Activated naive CD4-positive, alpha-beta T cell treated with anti-CD3 and anti-CD28 coated beads for 36 hours (primary cell): ENCODE results near the gene FAM3C. TPM values are rescaled to one million over a fixed set of nuclear protein-coding genes. Genes with fewer than 3 reads are reported as not detected.
"Not testable (repeated sequence)": the region's sequence is repeated elsewhere in the genome, so short reads cannot be mapped to it uniquely, and the experiment has no call there.

Source experiments
- CTCF ChIA-PET: fragments of 350-600 bp; sonication (Branson Sonifier 250); formaldehyde crosslinking; loops from one replicate; lab custom pipeline; 2021; ENCODE audit warnings: antibody characterized with exemption; lab: Charles Lee
- DNase-seq: peaks from one replicate; pipeline ENCODE4 v3.0.0-alpha.2; 2020
- H3K27ac Mint-ChIP-seq: one replicate; pipeline ENCODE4 v1.8.0; 2021; ENCODE audit warnings: mild to moderate bottlenecking, mixed read lengths
- H3K27me3 Mint-ChIP-seq: one replicate; pipeline ENCODE4 v1.8.0; 2021; ENCODE audit warnings: low read depth, mixed read lengths
- H3K36me3 Mint-ChIP-seq: one replicate; pipeline ENCODE4 v1.8.0; 2021; ENCODE audit warnings: low read depth, mixed read lengths
- H3K4me1 Mint-ChIP-seq: one replicate; pipeline ENCODE4 v1.8.0; 2021; ENCODE audit warnings: low read depth, mixed read lengths
- H3K4me3 Mint-ChIP-seq: one replicate; pipeline ENCODE4 v1.8.0; 2021; ENCODE audit warnings: mild to moderate bottlenecking, moderate library complexity, mixed read lengths
- H3K9me3 Mint-ChIP-seq: one replicate; pipeline ENCODE4 v1.8.0; 2021; ENCODE audit warnings: mixed read lengths
- intact Hi-C: fragments of 100-400 bp; cut with micrococcal nuclease; formaldehyde crosslinking; loops from one replicate; pipeline ENCODE4 v1.15.1; 2023
- total RNA-seq, 2 experiments: library from RNA; stranded (reverse); gene quantifications; one replicate each; pipeline ENCODE4 v1.2.3, GENCODE V29; 2021

FAM3C gene
- total RNA-seq, 2 experiments from 2014 or later: 11.5 to 13.9 TPM

- CTCF ChIA-PET: interaction anchor here (1.3 to 1.7 kb wide), 2 partner anchors 10 to 14 kb away, joined by 3 to 4 read pairs; no protein-coding TSS in a partner anchor
- Mint-ChIP-seq H3K27me3 (peaks cover 29% of the 10 kb centered on the region), H3K36me3 (no peaks in the 10 kb centered on the region), H3K27ac (no peak overlapping the region), H3K4me3 (no peak overlapping the region), H3K9me3 (no peaks in the 10 kb centered on the region), H3K4me1 (peaks cover 4% of the 10 kb centered on the region)
- intact Hi-C loops: no loop called here
- no peak for DNase-seq
Measured at GRCh38 chr7:121323515-121324302, 72.4 kb downstream of the FAM3C start.

- Mint-ChIP-seq H3K4me1 (no peaks in the 10 kb centered on the region), H3K4me3 (no peak overlapping the region), H3K36me3 (no peaks in the 10 kb centered on the region), H3K27me3 (peaks cover 16% of the 10 kb centered on the region), H3K9me3 (no peaks in the 10 kb centered on the region), H3K27ac (no peak overlapping the region)
- intact Hi-C loops: no loop called here
- no peak for DNase-seq
- CTCF ChIA-PET: no interaction called here
Measured at GRCh38 chr7:121322460-121322859, 73.6 kb downstream of the FAM3C start.

GRCh38 chr7:121315170-121315569, 80.9 kb downstream of the FAM3C start:
- H3K4me1 Mint-ChIP-seq, H3K27ac Mint-ChIP-seq, CTCF ChIA-PET, H3K9me3 Mint-ChIP-seq, DNase-seq, H3K36me3 Mint-ChIP-seq, intact Hi-C loops, H3K4me3 Mint-ChIP-seq: not testable (repeated sequence)
- peaks cover 13% of the 10 kb centered on the region for H3K27me3 Mint-ChIP-seq

- Mint-ChIP-seq H3K27me3 (peaks cover 18% of the 10 kb centered on the region), H3K9me3 (peaks cover 1% of the 10 kb centered on the region)
- CTCF ChIA-PET: interaction anchor here (1.4 kb wide), 1 partner anchor 10 kb away, joined by 3 read pairs; no protein-coding TSS in a partner anchor
Measured at GRCh38 chr7:121313793-121314676, 82.1 kb downstream of the FAM3C start.

GRCh38 chr7:121313220-121313792, 82.8 kb downstream of the FAM3C start:
- H3K4me3 Mint-ChIP-seq: no peak overlapping the region
- CTCF ChIA-PET: interaction anchor here (1.4 kb wide), 1 partner anchor 11 kb away, joined by 3 read pairs; no protein-coding TSS in a partner anchor
- no peak overlapping the region for H3K27ac Mint-ChIP-seq
- H3K9me3 Mint-ChIP-seq: peaks cover 1% of the 10 kb centered on the region
- no peaks in the 10 kb centered on the region for H3K4me1 Mint-ChIP-seq
- DNase-seq: no peak
- intact Hi-C loops: no loop called here
- H3K27me3 Mint-ChIP-seq: peaks cover 21% of the 10 kb centered on the region
- no peaks in the 10 kb centered on the region for H3K36me3 Mint-ChIP-seq

More at GRCh38 chr7:121313793-121314676, 82.1 kb downstream of the FAM3C start:
- Mint-ChIP-seq H3K4me1 (no peaks in the 10 kb centered on the region), H3K27ac (no peak overlapping the region), H3K36me3 (no peaks in the 10 kb centered on the region), H3K4me3 (no peak overlapping the region)
- no peak for DNase-seq
- intact Hi-C loops: no loop called here

- intact Hi-C loops: no loop called here
- Mint-ChIP-seq H3K4me3 (no peak overlapping the region), H3K27me3 (peaks cover 21% of the 10 kb centered on the region), H3K27ac (no peak overlapping the region), H3K36me3 (no peaks in the 10 kb centered on the region), H3K9me3 (peaks cover 1% of the 10 kb centered on the region), H3K4me1 (peaks cover 9% of the 10 kb centered on the region)
- no peak for DNase-seq
- CTCF ChIA-PET: interaction anchor here (0.6 kb wide), 1 partner anchor 1909 kb away, joined by 3 read pairs; no protein-coding TSS in a partner anchor
Measured at GRCh38 chr7:121307021-121307574, 89.0 kb downstream of the FAM3C start.

GRCh38 chr7:121306565-121306964, 89.5 kb downstream of the FAM3C start:
- no peak for DNase-seq
- Mint-ChIP-seq H3K4me3 (no peak overlapping the region), H3K27ac (no peak overlapping the region), H3K27me3 (peaks cover 22% of the 10 kb centered on the region), H3K4me1 (peaks cover 9% of the 10 kb centered on the region), H3K36me3 (no peaks in the 10 kb centered on the region), H3K9me3 (peaks cover 1% of the 10 kb centered on the region)
- CTCF ChIA-PET: no interaction called here
- intact Hi-C loops: no loop called here

GRCh38 chr7:121305109-121305508, 91.0 kb downstream of the FAM3C start:
- DNase-seq: no peak
- Mint-ChIP-seq H3K36me3 (no peaks in the 10 kb centered on the region), H3K9me3 (no peaks in the 10 kb centered on the region), H3K27me3 (peaks cover 21% of the 10 kb centered on the region), H3K27ac (no peak overlapping the region), H3K4me1 (peaks cover 9% of the 10 kb centered on the region), H3K4me3 (no peak overlapping the region)
- CTCF ChIA-PET: no interaction called here
- intact Hi-C loops: no loop called here

GRCh38 chr7:121304102-121304658, 91.9 kb downstream of the FAM3C start:
- CTCF ChIA-PET: no interaction called here

GRCh38 chr7:121303422-121304101, 92.5 kb downstream of the FAM3C start:
- Mint-ChIP-seq H3K36me3 (no peaks in the 10 kb centered on the region), H3K9me3 (no peaks in the 10 kb centered on the region), H3K4me1 (peaks cover 9% of the 10 kb centered on the region), H3K27me3 (peaks cover 15% of the 10 kb centered on the region), H3K27ac (no peak overlapping the region), H3K4me3 (no peak overlapping the region)
- CTCF ChIA-PET: no interaction called here
- DNase-seq: no peak
- intact Hi-C loops: no loop called here

More at GRCh38 chr7:121304102-121304658, 91.9 kb downstream of the FAM3C start:
- no peaks in the 10 kb centered on the region for H3K36me3 Mint-ChIP-seq
- H3K9me3 Mint-ChIP-seq: no peaks in the 10 kb centered on the region
- no peak overlapping the region for H3K27ac Mint-ChIP-seq
- peaks cover 18% of the 10 kb centered on the region for H3K27me3 Mint-ChIP-seq
- DNase-seq: no peak
- no peak overlapping the region for H3K4me3 Mint-ChIP-seq
- intact Hi-C loops: no loop called here
- peaks cover 9% of the 10 kb centered on the region for H3K4me1 Mint-ChIP-seq

- peaks cover 17% of the 10 kb centered on the region for H3K27me3 Mint-ChIP-seq
- DNase-seq: no peak
- H3K27ac Mint-ChIP-seq: no peak overlapping the region
- intact Hi-C loops: no loop called here
- H3K36me3 Mint-ChIP-seq: no peaks in the 10 kb centered on the region
- CTCF ChIA-PET: interaction anchor here (0.5 kb wide), 1 partner anchor 1241 kb away, joined by 3 read pairs; no protein-coding TSS in a partner anchor
- peaks cover 9% of the 10 kb centered on the region for H3K4me1 Mint-ChIP-seq
- no peak overlapping the region for H3K4me3 Mint-ChIP-seq
- no peaks in the 10 kb centered on the region for H3K9me3 Mint-ChIP-seq
Measured at GRCh38 chr7:121302214-121302745, 93.8 kb downstream of the FAM3C start.
